IPS DF 6.9 (cell line): ENCODE results near the gene MTIF3.

Experiments
- DNase-seq: peaks from one replicate; pipeline ENCODE4 v3.0.0-alpha.2; 2013; ENCODE audit warnings: low read depth, low spot score
- H3K27ac ChIP-seq: one replicate; pipeline ENCODE4 v1.5.1; 2013; ENCODE audit warnings: low read length, control low read depth
- H3K27me3 ChIP-seq: 2 replicates; pipeline ENCODE4 v1.6.1; 2013; ENCODE audit warnings: mild to moderate bottlenecking, low read length; ENCODE audit not compliant: control insufficient read depth, insufficient read depth
- H3K36me3 ChIP-seq: 2 replicates; pipeline ENCODE4 v1.6.1; 2013; ENCODE audit warnings: low read length; ENCODE audit not compliant: control insufficient read depth, insufficient read depth
- H3K4me1 ChIP-seq: 2 replicates; pipeline ENCODE4 v1.6.1; 2013; ENCODE audit warnings: low read length; ENCODE audit not compliant: control insufficient read depth, insufficient read depth
- H3K4me3 ChIP-seq: 2 replicates; pipeline ENCODE4 v1.5.1; 2013; ENCODE audit warnings: mild to moderate bottlenecking, low read length
- H3K9me3 ChIP-seq: 2 replicates; pipeline ENCODE4 v1.6.1; 2013; ENCODE audit warnings: low read length, inconsistent platforms; ENCODE audit not compliant: control insufficient read depth, insufficient read depth
- WGBS: extraction: QIAGEN DNeasy Blood & Tissue Kit; methylation state at CpG from one replicate; pipeline ENCODE4 v1.1.7; 2013; ENCODE audit warnings: mixed read lengths, missing lambda C conversion rate; ENCODE audit not compliant: insufficient read length, insufficient coverage; 5-methylcytosine and 5-hydroxymethylcytosine counted together

The MTIF3 gene

DNA sequence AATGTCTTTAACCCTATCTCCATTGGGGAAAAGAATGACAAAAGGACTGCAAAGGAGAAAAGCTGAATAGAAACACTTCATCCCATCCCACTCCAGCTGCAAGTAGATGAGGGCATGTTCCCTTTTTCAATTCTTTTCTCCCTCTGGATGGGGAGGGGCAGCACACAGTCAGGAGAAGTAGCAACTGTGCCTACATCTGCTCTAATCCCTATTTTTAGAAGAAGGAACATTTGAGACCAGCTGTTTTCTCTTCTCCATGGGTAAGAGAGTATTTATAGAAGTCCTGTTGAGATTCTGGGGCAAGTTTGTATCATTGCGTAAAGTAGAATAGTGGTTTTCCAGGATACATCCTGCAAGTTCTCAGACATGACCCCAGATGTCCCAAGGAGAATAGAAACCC is 35.2 kb downstream of the MTIF3 start:
- Histone ChIP-seq H3K27me3 (no peaks in the 10 kb centered on the region), H3K9me3 (no peaks in the 10 kb centered on the region), H3K36me3 (no peaks in the 10 kb centered on the region), H3K4me1 (no peaks in the 10 kb centered on the region), H3K4me3 (no peak overlapping the region), H3K27ac (no peak overlapping the region)
- no CpG with 5 or more reads among the region's 1 CpG for WGBS
- DNase-seq = no peak

GRCh38 chr13:27411341-27411740 is 39.0 kb downstream of the MTIF3 start:
- Histone ChIP-seq H3K4me3 (no peak overlapping the region), H3K27ac (no peak overlapping the region), H3K36me3 (no peaks in the 10 kb centered on the region), H3K9me3 (no peaks in the 10 kb centered on the region), H3K27me3 (no peaks in the 10 kb centered on the region), H3K4me1 (no peaks in the 10 kb centered on the region)
- WGBS = no CpG with 5 or more reads among the region's 3 CpGs
- DNase-seq = no peak

DNA sequence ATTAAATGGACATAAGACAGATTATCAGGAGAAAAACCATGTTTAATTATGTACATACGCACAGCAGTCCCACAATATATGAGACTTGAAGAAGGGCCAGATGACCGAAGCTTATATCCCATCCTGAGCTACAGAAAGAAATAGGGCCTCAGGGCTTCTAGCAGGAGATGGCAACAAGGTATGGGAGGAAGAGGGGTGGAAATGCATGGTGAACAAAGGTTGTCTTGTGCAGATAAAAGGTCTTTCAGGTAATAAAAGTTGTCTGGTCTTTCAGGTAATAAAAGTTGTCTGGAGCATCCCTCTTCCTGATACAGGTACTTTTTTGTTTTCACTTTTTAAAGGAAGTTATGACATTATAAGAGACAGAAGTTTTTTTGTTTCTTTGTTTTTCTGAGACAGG is 41.4 kb downstream of the MTIF3 start:
- H3K27ac ChIP-seq = no peak overlapping the region
- H3K4me3 ChIP-seq = no peak overlapping the region
- no peak for DNase-seq
- H3K9me3 ChIP-seq = no peaks in the 10 kb centered on the region
- no CpG with 5 or more reads among the region's 2 CpGs for WGBS
- H3K36me3 ChIP-seq = no peaks in the 10 kb centered on the region
- H3K27me3 ChIP-seq = no peaks in the 10 kb centered on the region
- no peaks in the 10 kb centered on the region for H3K4me1 ChIP-seq

GRCh38 chr13:27408074-27408473 is 42.3 kb downstream of the MTIF3 start:
- Histone ChIP-seq H3K4me1 (peaks cover 4% of the 10 kb centered on the region; the same call in 1 of the 2 replicates), H3K27me3 (no peaks in the 10 kb centered on the region), H3K9me3 (no peaks in the 10 kb centered on the region), H3K4me3 (no peak overlapping the region), H3K36me3 (no peaks in the 10 kb centered on the region), H3K27ac (no peak overlapping the region)
- no CpG with 5 or more reads among the region's 4 CpGs for WGBS
- DNase-seq = no peak

DNA sequence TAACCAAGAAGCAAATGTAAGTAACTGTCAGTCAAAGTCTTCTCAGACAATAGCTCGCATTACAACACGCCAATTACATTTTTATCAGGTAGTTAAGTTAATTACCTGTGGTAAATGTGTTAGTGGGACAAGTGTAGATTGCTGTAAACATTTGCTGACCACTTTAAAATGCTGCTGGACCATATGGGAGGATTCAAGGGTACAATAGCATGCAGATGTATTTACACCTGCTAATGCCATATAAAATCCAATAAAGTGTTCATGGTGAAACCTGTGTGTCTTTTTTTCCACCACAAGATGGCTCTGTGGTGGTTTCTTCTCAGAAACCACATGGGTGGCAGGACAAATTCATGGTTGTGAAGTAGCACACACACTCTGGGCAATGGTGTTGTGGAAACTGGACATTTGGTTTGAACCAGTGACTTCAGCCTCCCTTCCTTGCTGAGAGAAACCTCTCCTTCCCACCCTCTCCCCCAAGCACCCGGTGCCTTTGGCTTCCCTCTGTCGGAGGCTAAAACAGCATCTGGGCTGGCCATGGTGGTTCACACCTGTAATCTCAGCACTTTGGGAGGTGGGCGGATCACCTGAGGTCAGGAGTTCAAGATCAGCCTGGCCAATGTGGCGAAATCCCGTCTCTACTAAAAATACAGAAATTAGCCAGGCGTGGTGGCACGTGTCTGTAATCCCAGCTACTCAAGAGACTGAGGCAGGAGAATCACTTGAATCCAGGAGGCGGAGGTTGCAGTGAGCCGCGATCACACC is 44.0 kb downstream of the MTIF3 start:
- WGBS = no CpG with 5 or more reads among the region's 12 CpGs
- no peaks in the 10 kb centered on the region for H3K9me3 ChIP-seq
- DNase-seq = no peak

DNA sequence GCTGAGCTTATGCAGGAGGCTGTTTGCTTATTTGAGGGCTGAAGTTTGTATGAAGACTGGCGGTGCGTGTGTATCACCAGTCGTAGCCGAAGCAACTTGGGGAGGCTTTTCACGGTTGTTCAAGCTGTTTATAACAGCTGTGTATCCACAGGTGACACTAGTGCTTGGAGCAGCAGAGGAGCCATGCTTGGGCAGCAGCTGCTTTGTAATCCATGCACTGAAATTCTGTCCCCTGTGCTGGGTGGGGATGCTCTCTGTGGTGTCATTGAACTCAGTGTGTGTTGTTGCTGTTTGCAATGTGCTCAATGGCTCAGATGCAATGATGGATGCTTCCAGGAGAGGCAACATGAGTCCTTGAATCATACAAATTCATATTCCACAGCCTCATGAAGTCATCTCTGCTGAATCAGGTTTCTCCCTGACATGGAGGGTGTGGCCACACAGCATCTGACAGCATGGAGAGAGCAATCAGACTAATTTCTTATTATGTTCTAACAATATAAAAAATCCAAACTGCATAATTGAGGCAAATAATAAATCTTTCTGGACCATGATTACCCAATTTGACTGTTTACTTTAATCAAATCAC is 44.7 kb downstream of the MTIF3 start:
- Histone ChIP-seq H3K4me1 (peaks cover 4% of the 10 kb centered on the region; the same call in 1 of the 2 replicates), H3K36me3 (no peaks in the 10 kb centered on the region), H3K27me3 (no peaks in the 10 kb centered on the region), H3K9me3 (no peaks in the 10 kb centered on the region), H3K27ac (no peak overlapping the region), H3K4me3 (no peak overlapping the region)
- no peak for DNase-seq
- no CpG with 5 or more reads among the region's 5 CpGs for WGBS

More for the DNA sequence above, 44.0 kb downstream of the MTIF3 start:
- H3K27me3 ChIP-seq = no peaks in the 10 kb centered on the region
- H3K4me3 ChIP-seq = no peak overlapping the region
- no peak overlapping the region for H3K27ac ChIP-seq
- H3K36me3 ChIP-seq = no peaks in the 10 kb centered on the region
- H3K4me1 ChIP-seq = peaks cover 4% of the 10 kb centered on the region; the same call in 1 of the 2 replicates

GRCh38 chr13:27404680-27405079 is 45.7 kb downstream of the MTIF3 start:
- Histone ChIP-seq H3K27ac (no peak overlapping the region), H3K4me1 (peaks cover 4% of the 10 kb centered on the region; the same call in 1 of the 2 replicates), H3K9me3 (no peaks in the 10 kb centered on the region), H3K4me3 (no peak overlapping the region), H3K36me3 (no peaks in the 10 kb centered on the region), H3K27me3 (no peaks in the 10 kb centered on the region)
- DNase-seq = no peak
- WGBS = no CpG with 5 or more reads among the region's 17 CpGs

- Histone ChIP-seq H3K4me1 (peaks cover 4% of the 10 kb centered on the region; the same call in 1 of the 2 replicates), H3K4me3 (no peak overlapping the region), H3K9me3 (no peaks in the 10 kb centered on the region), H3K36me3 (no peaks in the 10 kb centered on the region), H3K27ac (no peak overlapping the region), H3K27me3 (no peaks in the 10 kb centered on the region)
- no CpG with 5 or more reads among the region's 10 CpGs for WGBS
- no peak for DNase-seq
Measured at GRCh38 chr13:27403727-27404385, 46.5 kb downstream of the MTIF3 start.

DNA sequence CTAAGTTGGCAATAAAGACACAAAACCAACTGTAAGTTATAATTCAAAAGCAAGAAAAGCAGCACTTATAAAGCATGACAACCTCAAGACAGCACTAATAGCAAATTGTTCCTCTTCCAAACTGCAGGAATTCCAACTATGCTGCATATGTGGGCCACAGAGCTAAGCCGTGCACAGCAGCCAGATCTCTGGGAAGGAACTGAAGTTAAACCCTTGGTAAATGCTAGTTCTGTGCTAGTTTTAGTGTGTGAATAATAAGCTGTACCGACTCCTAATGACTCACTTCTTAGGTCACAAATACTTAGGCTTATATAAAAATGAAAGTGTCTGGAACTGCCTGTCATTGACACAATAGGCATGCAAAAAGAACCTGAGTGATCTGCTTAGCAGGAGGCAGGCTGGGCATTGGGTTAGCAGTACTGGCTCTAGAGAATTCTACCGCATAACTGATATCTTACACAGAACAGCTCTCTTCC is 47.1 kb downstream of the MTIF3 start:
- peaks cover 4% of the 10 kb centered on the region; the same call in 1 of the 2 replicates for H3K4me1 ChIP-seq
- H3K4me3 ChIP-seq = no peak overlapping the region
- WGBS = no CpG with 5 or more reads among the region's 3 CpGs
- H3K9me3 ChIP-seq = no peaks in the 10 kb centered on the region
- H3K27ac ChIP-seq = no peak overlapping the region
- H3K36me3 ChIP-seq = no peaks in the 10 kb centered on the region
- no peaks in the 10 kb centered on the region for H3K27me3 ChIP-seq
- no peak for DNase-seq

GRCh38 chr13:27401210-27401609 is 49.2 kb downstream of the MTIF3 start:
- Histone ChIP-seq H3K27ac (no peak overlapping the region), H3K36me3 (no peaks in the 10 kb centered on the region), H3K4me1 (peaks cover 4% of the 10 kb centered on the region; the same call in 1 of the 2 replicates), H3K4me3 (no peak overlapping the region), H3K27me3 (no peaks in the 10 kb centered on the region), H3K9me3 (no peaks in the 10 kb centered on the region)
- WGBS = no CpG with 5 or more reads among the region's 3 CpGs
- no peak for DNase-seq
